HEK293 (cell line): Measurements from ENCODE around the gene IL16.

Source experiments
- HOXC10 ChIP-seq: sonication (generic); formaldehyde crosslinking; IDR thresholded peaks from 2 replicates; pipeline ENCODE4 v1.8.1; 2023; ENCODE audit warnings: mild to moderate bottlenecking, missing genetic modification reagents
- HOXD13 ChIP-seq: sonication (generic); formaldehyde crosslinking; IDR thresholded peaks from 2 replicates; pipeline ENCODE4 v1.8.0; 2022; ENCODE audit warnings: missing genetic modification reagents, borderline replicate concordance
- KLF10 ChIP-seq: fragments of 450-650 bp; IDR thresholded peaks from 2 replicates; pipeline ENCODE4 v1.5.1; 2018; ENCODE audit warnings: missing biosample characterization, mild to moderate bottlenecking, missing genetic modification characterization
- KLF9 ChIP-seq: fragments of 450-650 bp; formaldehyde crosslinking; IDR thresholded peaks from 2 replicates; pipeline ENCODE4 v1.5.1; 2016; ENCODE audit warnings: missing biosample characterization, missing genetic modification characterization, low read depth
- MYNN ChIP-seq: fragments of 450-650 bp; formaldehyde crosslinking; IDR thresholded peaks from 2 replicates; pipeline ENCODE4 v1.5.1; 2016; ENCODE audit warnings: missing biosample characterization, missing genetic modification characterization, borderline replicate concordance
- RBAK ChIP-seq: fragments of 450-650 bp; formaldehyde crosslinking; IDR thresholded peaks from 2 replicates; pipeline ENCODE4 v1.5.1; 2016; ENCODE audit warnings: missing biosample characterization, missing genetic modification characterization
- SP3 ChIP-seq: fragments of 450-650 bp; formaldehyde crosslinking; IDR thresholded peaks from 2 replicates; pipeline ENCODE4 v1.5.1; 2016; ENCODE audit warnings: missing biosample characterization, missing genetic modification characterization
- WT1 ChIP-seq: fragments of 450-650 bp; formaldehyde crosslinking; IDR thresholded peaks from 2 replicates; pipeline ENCODE4 v1.5.1; 2016; ENCODE audit warnings: missing biosample characterization, missing genetic modification characterization
- ZFHX2 ChIP-seq: fragments of 450-650 bp; formaldehyde crosslinking; conservative IDR thresholded peaks from 2 replicates; pipeline ENCODE4 v1.5.1; 2016; ENCODE audit warnings: missing biosample characterization, missing genetic modification characterization
- ZNF10 ChIP-seq: fragments of 450-650 bp; formaldehyde crosslinking; IDR thresholded peaks from 2 replicates; pipeline ENCODE4 v1.5.1; 2017; ENCODE audit warnings: missing biosample characterization, missing genetic modification characterization
- ZNF133 ChIP-seq: fragments of 450-650 bp; formaldehyde crosslinking; IDR thresholded peaks from 2 replicates; pipeline ENCODE4 v1.5.1; 2016; ENCODE audit warnings: missing biosample characterization, missing genetic modification characterization
- ZNF157 ChIP-seq: fragments of 450-650 bp; formaldehyde crosslinking; IDR thresholded peaks from 2 replicates; pipeline ENCODE4 v1.5.1; 2016; ENCODE audit warnings: missing biosample characterization, missing genetic modification characterization
- ZNF16 ChIP-seq: fragments of 450-650 bp; formaldehyde crosslinking; IDR thresholded peaks from 2 replicates; pipeline ENCODE4 v1.5.1; 2016; ENCODE audit warnings: low read depth, missing biosample characterization, missing genetic modification characterization
- ZNF174 ChIP-seq: fragments of 450-650 bp; formaldehyde crosslinking; IDR thresholded peaks from 2 replicates; pipeline ENCODE4 v1.5.0; 2017; ENCODE audit warnings: missing biosample characterization, mild to moderate bottlenecking, missing genetic modification characterization
- ZNF2 ChIP-seq: fragments of 450-650 bp; formaldehyde crosslinking; IDR thresholded peaks from 2 replicates; pipeline ENCODE4 v1.5.1; 2016; ENCODE audit warnings: missing biosample characterization, missing genetic modification characterization
- ZNF280D ChIP-seq: fragments of 450-650 bp; formaldehyde crosslinking; IDR thresholded peaks from 2 replicates; pipeline ENCODE4 v1.5.1; 2016; ENCODE audit warnings: missing biosample characterization, missing genetic modification characterization
- ZNF292 ChIP-seq: fragments of 450-650 bp; formaldehyde crosslinking; IDR thresholded peaks from 2 replicates; pipeline ENCODE4 v1.5.1; 2016; ENCODE audit warnings: low read depth, missing biosample characterization, missing genetic modification characterization, borderline replicate concordance
- ZNF449 ChIP-seq: fragments of 450-650 bp; formaldehyde crosslinking; IDR thresholded peaks from 2 replicates; pipeline ENCODE4 v1.5.1; 2017; ENCODE audit warnings: missing biosample characterization, mild to moderate bottlenecking, missing genetic modification characterization, moderate library complexity
- ZNF558 ChIP-seq: fragments of 450-650 bp; formaldehyde crosslinking; IDR thresholded peaks from 2 replicates; pipeline ENCODE4 v1.5.1; 2016; ENCODE audit warnings: missing biosample characterization, missing genetic modification characterization
- ZNF600 ChIP-seq: fragments of 450-650 bp; formaldehyde crosslinking; IDR thresholded peaks from 2 replicates; pipeline ENCODE4 v1.5.1; 2016; ENCODE audit warnings: missing biosample characterization, missing genetic modification characterization
- ZNF629 ChIP-seq: fragments of 450-650 bp; formaldehyde crosslinking; IDR thresholded peaks from 2 replicates; pipeline ENCODE4 v1.5.1; 2017; ENCODE audit warnings: missing biosample characterization, missing genetic modification characterization
- ZNF664 ChIP-seq: fragments of 450-650 bp; formaldehyde crosslinking; IDR thresholded peaks from 2 replicates; pipeline ENCODE4 v1.5.1; 2016; ENCODE audit warnings: missing biosample characterization, missing genetic modification characterization
- ZNF670 ChIP-seq: fragments of 450-650 bp; formaldehyde crosslinking; IDR thresholded peaks from 2 replicates; pipeline ENCODE4 v1.5.1; 2016; ENCODE audit warnings: missing biosample characterization, missing genetic modification characterization, low read depth
- ZNF707 ChIP-seq: fragments of 450-650 bp; formaldehyde crosslinking; IDR thresholded peaks from 2 replicates; pipeline ENCODE4 v1.5.1; 2016; ENCODE audit warnings: missing biosample characterization, missing genetic modification characterization
- ZNF776 ChIP-seq: fragments of 450-650 bp; formaldehyde crosslinking; IDR thresholded peaks from 2 replicates; pipeline ENCODE4 v1.5.0; 2017; ENCODE audit warnings: missing biosample characterization, missing genetic modification characterization, borderline replicate concordance
- ZSCAN23 ChIP-seq: fragments of 450-650 bp; formaldehyde crosslinking; IDR thresholded peaks from 2 replicates; pipeline ENCODE4 v1.5.1; 2016; ENCODE audit warnings: missing biosample characterization, missing genetic modification characterization
- TF ChIP-seq, protein P1 (sequence below): fragments of 450-650 bp; formaldehyde crosslinking; IDR thresholded peaks from 2 replicates; pipeline ENCODE4 v1.5.1; 2016; ENCODE audit warnings: missing biosample characterization, missing genetic modification characterization
- TF ChIP-seq, protein P2 (sequence below): fragments of 450-650 bp; formaldehyde crosslinking; IDR thresholded peaks from 2 replicates; pipeline ENCODE4 v1.5.1; 2016; ENCODE audit warnings: missing biosample characterization, missing genetic modification characterization
- TF ChIP-seq, protein P3 (sequence below): fragments of 450-650 bp; formaldehyde crosslinking; IDR thresholded peaks from 2 replicates; pipeline ENCODE4 v1.5.1; 2016; ENCODE audit warnings: missing biosample characterization, missing genetic modification characterization
- TF ChIP-seq, protein P4 (sequence below): fragments of 450-650 bp; formaldehyde crosslinking; IDR thresholded peaks from 2 replicates; pipeline ENCODE4 v1.5.1; 2016; ENCODE audit warnings: missing biosample characterization, missing genetic modification characterization

The IL16 gene

DNA sequence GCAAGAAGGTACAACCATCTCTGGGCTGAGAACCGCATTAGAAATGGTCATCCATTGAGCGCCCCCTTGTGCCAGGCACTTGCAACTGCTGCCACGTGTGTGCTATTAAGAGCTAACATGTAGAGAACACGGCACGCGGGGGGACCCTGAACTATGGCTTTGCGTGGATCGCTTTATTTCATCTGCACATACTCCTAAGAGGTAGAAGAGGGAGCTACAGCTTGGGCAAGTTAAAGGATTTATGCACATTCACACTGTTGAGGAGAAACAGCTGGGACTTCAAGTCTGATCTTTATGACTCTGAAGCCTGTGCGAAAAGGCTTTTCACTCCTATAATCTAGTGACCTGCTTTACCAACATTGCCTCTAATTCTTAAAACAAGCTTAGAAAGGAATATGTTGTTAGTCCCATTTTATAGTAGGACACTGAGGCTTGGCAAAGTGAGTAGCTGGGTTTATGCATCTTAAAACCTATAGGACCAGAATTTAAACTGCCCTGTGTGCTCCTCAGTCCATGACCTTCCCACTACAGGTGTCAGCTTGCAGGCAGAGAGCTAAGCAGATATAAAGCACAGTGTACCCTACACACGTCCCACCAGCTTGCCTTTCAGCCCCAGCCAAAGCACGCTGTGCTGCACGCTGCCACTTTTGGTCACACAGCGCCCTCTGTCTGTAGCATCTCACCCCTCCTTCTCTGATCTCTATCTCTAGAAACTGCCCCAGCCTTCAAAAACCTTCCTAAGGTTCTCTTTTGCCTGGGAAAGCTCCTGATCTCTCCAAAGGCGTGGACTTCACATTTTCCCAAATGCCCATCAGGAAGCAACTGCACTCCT, 69.5 kb downstream of the IL16 start (continued):
- TF ChIP-seq ZNF707 (tag by site-specific recombination) (no peak), ZNF16 (no peak), ZNF670 (tag by site-specific recombination) (no peak), ZNF558 (tag by site-specific recombination) (no peak), ZNF664 (tag by site-specific recombination) (no peak), ZNF174 (tag by site-specific recombination) (no peak), ZNF600 (peak; percentile 77), HOXD13 (no peak), ZNF157 (tag by site-specific recombination) (no peak), ZNF280D (tag by site-specific recombination) (no peak), MYNN (no peak), ZNF292 (no peak), ZNF10 (no peak), ZNF449 (no peak), KLF9 (tag by site-specific recombination) (no peak), KLF10 (tag by site-specific recombination) (no peak), ZSCAN23 (tag by site-specific recombination) (no peak), ZNF629 (tag by site-specific recombination) (no peak), RBAK (tag by site-specific recombination) (no peak), ZFHX2 (tag by site-specific recombination) (no peak), SP3 (tag by site-specific recombination) (no peak), ZNF2 (tag by site-specific recombination) (peak; percentile 35; the same call in 1 of the 2 replicates), ZNF776 (tag by site-specific recombination) (no peak), WT1 (tag by site-specific recombination) (no peak), ZNF133 (no peak), HOXC10 (CRISPR knock-in tag) (no peak)
- TF ChIP-seq, protein P1, sequence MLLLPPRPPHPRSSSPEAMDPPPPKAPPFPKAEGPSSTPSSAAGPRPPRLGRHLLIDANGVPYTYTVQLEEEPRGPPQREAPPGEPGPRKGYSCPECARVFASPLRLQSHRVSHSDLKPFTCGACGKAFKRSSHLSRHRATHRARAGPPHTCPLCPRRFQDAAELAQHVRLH (tag by site-specific recombination): no peak
- TF ChIP-seq, protein P2, sequence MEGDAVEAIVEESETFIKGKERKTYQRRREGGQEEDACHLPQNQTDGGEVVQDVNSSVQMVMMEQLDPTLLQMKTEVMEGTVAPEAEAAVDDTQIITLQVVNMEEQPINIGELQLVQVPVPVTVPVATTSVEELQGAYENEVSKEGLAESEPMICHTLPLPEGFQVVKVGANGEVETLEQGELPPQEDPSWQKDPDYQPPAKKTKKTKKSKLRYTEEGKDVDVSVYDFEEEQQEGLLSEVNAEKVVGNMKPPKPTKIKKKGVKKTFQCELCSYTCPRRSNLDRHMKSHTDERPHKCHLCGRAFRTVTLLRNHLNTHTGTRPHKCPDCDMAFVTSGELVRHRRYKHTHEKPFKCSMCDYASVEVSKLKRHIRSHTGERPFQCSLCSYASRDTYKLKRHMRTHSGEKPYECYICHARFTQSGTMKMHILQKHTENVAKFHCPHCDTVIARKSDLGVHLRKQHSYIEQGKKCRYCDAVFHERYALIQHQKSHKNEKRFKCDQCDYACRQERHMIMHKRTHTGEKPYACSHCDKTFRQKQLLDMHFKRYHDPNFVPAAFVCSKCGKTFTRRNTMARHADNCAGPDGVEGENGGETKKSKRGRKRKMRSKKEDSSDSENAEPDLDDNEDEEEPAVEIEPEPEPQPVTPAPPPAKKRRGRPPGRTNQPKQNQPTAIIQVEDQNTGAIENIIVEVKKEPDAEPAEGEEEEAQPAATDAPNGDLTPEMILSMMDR: peak; percentile 86
- TF ChIP-seq, protein P3, sequence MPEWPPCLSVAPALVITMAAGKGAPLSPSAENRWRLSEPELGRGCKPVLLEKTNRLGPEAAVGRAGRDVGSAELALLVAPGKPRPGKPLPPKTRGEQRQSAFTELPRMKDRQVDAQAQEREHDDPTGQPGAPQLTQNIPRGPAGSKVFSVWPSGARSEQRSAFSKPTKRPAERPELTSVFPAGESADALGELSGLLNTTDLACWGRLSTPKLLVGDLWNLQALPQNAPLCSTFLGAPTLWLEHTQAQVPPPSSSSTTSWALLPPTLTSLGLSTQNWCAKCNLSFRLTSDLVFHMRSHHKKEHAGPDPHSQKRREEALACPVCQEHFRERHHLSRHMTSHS: no peak
- TF ChIP-seq, protein P4, sequence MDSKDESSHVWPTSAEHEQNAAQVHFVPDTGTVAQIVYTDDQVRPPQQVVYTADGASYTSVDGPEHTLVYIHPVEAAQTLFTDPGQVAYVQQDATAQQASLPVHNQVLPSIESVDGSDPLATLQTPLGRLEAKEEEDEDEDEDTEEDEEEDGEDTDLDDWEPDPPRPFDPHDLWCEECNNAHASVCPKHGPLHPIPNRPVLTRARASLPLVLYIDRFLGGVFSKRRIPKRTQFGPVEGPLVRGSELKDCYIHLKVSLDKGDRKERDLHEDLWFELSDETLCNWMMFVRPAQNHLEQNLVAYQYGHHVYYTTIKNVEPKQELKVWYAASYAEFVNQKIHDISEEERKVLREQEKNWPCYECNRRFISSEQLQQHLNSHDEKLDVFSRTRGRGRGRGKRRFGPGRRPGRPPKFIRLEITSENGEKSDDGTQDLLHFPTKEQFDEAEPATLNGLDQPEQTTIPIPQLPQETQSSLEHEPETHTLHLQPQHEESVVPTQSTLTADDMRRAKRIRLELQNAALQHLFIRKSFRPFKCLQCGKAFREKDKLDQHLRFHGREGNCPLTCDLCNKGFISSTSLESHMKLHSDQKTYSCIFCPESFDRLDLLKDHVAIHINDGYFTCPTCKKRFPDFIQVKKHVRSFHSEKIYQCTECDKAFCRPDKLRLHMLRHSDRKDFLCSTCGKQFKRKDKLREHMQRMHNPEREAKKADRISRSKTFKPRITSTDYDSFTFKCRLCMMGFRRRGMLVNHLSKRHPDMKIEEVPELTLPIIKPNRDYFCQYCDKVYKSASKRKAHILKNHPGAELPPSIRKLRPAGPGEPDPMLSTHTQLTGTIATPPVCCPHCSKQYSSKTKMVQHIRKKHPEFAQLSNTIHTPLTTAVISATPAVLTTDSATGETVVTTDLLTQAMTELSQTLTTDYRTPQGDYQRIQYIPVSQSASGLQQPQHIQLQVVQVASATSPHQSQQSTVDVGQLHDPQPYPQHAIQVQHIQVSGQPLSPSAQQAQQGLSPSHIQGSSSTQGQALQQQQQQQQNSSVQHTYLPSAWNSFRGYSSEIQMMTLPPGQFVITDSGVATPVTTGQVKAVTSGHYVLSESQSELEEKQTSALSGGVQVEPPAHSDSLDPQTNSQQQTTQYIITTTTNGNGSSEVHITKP (tag by site-specific recombination): no peak
